Stimulated activated naive CD8-positive, alpha-beta T cell treated with anti-CD3 and anti-CD28 coated beads, Interleukin-15, Interleukin-2, amounts not matched to agents 100 ng/mL and 50 ng/mL, for 24 hours (primary cell): ENCODE results near the gene GAS1.

Experiments used
- H3K27ac Mint-ChIP-seq: one replicate; pipeline ENCODE4 v1.8.0; 2021; ENCODE audit warnings: mild to moderate bottlenecking, mixed read lengths
- H3K27me3 Mint-ChIP-seq: one replicate; pipeline ENCODE4 v1.8.0; 2021; ENCODE audit warnings: mixed read lengths
- H3K36me3 Mint-ChIP-seq: one replicate; pipeline ENCODE4 v1.8.0; 2021; ENCODE audit warnings: low read depth, mixed read lengths
- H3K4me1 Mint-ChIP-seq: one replicate; pipeline ENCODE4 v1.8.0; 2021; ENCODE audit warnings: low read depth, mixed read lengths
- H3K4me3 Mint-ChIP-seq: one replicate; pipeline ENCODE4 v1.8.0; 2021; ENCODE audit warnings: mild to moderate bottlenecking, mixed read lengths
- H3K9me3 Mint-ChIP-seq: one replicate; pipeline ENCODE4 v1.8.0; 2021; ENCODE audit warnings: mixed read lengths

GAS1 gene

DNA sequence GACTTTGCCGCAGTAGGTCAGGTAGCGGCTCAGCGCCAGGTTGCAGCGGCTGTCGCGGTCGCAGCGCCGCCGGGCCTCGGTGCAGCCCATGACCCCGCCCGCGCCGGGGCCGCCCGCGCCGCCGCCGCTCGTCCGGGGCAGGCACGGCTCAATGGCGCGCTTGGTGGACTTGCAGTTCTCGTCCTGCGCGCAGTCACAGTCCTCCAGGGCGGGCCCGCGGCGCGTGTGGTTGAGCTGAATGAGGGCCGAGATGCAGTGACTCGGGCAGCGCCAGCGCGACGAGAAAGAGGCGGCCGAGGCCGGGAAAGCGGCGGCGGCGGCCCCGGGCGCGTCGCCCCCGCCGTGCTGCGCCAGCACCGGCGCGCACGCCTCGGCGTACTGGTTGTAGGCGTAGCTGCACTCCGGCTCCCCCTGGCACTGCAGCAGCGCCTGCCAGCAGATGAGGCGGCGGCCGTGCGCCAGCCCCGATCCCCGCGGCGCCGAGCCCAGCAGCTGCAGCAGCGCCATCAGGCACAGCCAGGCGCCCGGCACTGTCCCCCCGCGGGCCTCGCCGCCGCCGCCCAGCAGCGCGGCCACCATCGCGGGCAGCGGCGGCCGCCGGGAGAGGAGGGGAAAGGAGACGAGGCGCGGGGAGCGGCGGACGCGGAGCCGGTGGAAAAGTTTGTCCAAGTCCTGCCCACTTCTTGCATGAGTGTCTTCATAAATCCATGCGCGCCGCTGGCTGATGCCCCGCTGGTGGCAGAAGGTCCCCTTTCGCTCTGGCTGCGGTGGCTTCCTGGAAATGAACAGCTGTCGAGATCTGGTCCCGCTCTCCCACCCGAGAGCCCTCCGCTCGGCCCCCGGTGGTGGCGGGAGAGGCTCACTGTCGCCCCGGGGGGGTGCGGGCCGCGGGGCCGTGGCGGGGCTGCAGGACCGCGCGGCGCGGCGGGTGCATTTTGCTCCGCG lies 833 bp downstream of the GAS1 start:
- H3K27ac Mint-ChIP-seq, result no peak overlapping the region
- peaks cover 47% of the 10 kb centered on the region for H3K27me3 Mint-ChIP-seq
- no peaks in the 10 kb centered on the region for H3K36me3 Mint-ChIP-seq

GRCh38 chr9:86945728-86946200 lies 1.5 kb downstream of the GAS1 start:
- Mint-ChIP-seq H3K36me3 (no peaks in the 10 kb centered on the region), H3K4me3 (peak overlapping the region; percentile 63), H3K4me1 (peaks cover 20% of the 10 kb centered on the region), H3K27ac (no peak overlapping the region), H3K9me3 (no peaks in the 10 kb centered on the region), H3K27me3 (peaks cover 52% of the 10 kb centered on the region)

More for the DNA sequence above, 833 bp downstream of the GAS1 start:
- H3K4me3 Mint-ChIP-seq, result peak overlapping the region; percentile 72
- H3K9me3 Mint-ChIP-seq, result no peaks in the 10 kb centered on the region
- peaks cover 20% of the 10 kb centered on the region for H3K4me1 Mint-ChIP-seq

- no peaks in the 10 kb centered on the region for H3K9me3 Mint-ChIP-seq
- peaks cover 20% of the 10 kb centered on the region for H3K4me1 Mint-ChIP-seq
- peak overlapping the region; percentile 32 for H3K4me3 Mint-ChIP-seq
- no peak overlapping the region for H3K27ac Mint-ChIP-seq
- no peaks in the 10 kb centered on the region for H3K36me3 Mint-ChIP-seq
- H3K27me3 Mint-ChIP-seq, result peaks cover 52% of the 10 kb centered on the region
These were observed 2.2 kb downstream of the GAS1 start for GRCh38 chr9:86944796-86945727.

DNA sequence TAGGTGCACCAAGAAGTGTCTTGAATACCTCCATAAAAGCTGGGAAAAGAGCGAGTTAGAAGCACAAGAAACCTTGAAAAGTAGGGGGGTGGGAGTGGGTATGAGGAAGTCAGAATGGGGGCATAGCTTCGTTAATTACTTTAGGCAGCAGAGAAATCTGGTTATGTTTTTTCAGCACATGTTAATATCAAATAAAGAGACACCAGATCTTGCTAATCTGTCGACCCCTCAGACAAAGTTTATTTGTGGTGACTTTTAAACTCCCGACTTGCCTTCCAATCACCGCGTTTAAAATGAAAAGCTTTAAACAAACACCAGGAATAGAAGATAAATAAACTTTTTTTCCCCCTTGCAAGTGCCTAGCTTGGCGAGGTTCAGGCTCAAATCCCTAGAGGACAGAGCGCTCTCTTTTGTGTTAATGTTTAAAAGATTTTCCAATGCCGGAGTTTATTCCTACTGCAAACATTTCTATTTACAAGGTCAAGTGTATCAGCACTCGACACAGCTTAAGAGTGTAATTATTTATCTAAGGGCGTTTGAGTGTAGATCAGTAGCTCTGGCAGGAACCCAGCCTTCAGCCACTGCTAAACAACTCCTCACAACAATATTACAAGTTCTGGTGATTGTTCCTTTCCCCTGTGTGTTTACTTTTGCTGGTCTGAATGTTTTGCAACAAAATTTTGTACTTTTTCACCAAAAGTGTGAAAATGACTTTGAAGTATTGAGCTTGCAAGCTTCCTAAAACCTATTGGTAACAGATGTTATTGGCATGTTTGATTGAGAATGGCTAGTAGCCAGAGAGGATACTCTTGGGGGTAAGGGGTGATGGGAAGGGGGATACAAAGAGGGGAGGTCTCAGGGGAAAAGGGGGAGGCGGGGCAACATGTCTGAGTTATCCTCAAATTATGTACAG lies 3.8 kb downstream of the GAS1 start:
- H3K9me3 Mint-ChIP-seq, result no peaks in the 10 kb centered on the region
- H3K4me1 Mint-ChIP-seq, result peaks cover 12% of the 10 kb centered on the region
- H3K36me3 Mint-ChIP-seq, result no peaks in the 10 kb centered on the region
- H3K4me3 Mint-ChIP-seq, result no peak overlapping the region
- H3K27ac Mint-ChIP-seq, result no peak overlapping the region
- peaks cover 64% of the 10 kb centered on the region for H3K27me3 Mint-ChIP-seq

- no peaks in the 10 kb centered on the region for H3K9me3 Mint-ChIP-seq
- peaks cover 64% of the 10 kb centered on the region for H3K27me3 Mint-ChIP-seq
- H3K36me3 Mint-ChIP-seq, result no peaks in the 10 kb centered on the region
- H3K4me1 Mint-ChIP-seq, result peaks cover 6% of the 10 kb centered on the region
- H3K4me3 Mint-ChIP-seq, result no peak overlapping the region
- no peak overlapping the region for H3K27ac Mint-ChIP-seq
These were observed 4.8 kb downstream of the GAS1 start for GRCh38 chr9:86942281-86943200.

DNA sequence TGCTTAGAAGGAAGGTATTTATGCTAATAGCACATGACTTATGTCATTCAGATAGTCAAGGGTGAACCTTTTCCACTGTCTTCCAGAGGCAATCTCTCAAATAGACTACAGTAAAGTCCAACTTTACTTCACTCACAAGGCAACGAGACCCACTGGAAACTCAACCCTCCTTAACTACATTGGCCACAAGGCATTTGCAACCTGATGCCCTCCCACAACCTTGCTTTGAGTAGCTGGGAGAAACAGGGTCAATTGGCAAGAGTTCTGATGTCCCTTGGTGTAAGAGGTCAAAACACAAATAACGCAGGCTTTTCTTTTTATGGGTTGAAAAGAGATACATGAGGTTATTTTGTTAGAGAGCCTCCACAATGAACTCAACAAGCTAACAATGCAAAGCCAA lies 6.1 kb downstream of the GAS1 start:
- no peak overlapping the region for H3K27ac Mint-ChIP-seq
- no peaks in the 10 kb centered on the region for H3K9me3 Mint-ChIP-seq
- H3K36me3 Mint-ChIP-seq, result no peaks in the 10 kb centered on the region
- peaks cover 64% of the 10 kb centered on the region for H3K27me3 Mint-ChIP-seq
- no peak overlapping the region for H3K4me3 Mint-ChIP-seq
- peaks cover 6% of the 10 kb centered on the region for H3K4me1 Mint-ChIP-seq

GRCh38 chr9:86940774-86941173 lies 6.5 kb downstream of the GAS1 start:
- no peak overlapping the region for H3K4me3 Mint-ChIP-seq
- H3K4me1 Mint-ChIP-seq, result peaks cover 6% of the 10 kb centered on the region
- no peaks in the 10 kb centered on the region for H3K9me3 Mint-ChIP-seq
- peaks cover 66% of the 10 kb centered on the region for H3K27me3 Mint-ChIP-seq
- H3K36me3 Mint-ChIP-seq, result no peaks in the 10 kb centered on the region
- no peak overlapping the region for H3K27ac Mint-ChIP-seq

- H3K27ac Mint-ChIP-seq, result no peak overlapping the region
- H3K4me1 Mint-ChIP-seq, result peaks cover 1% of the 10 kb centered on the region
- no peak overlapping the region for H3K4me3 Mint-ChIP-seq
- H3K36me3 Mint-ChIP-seq, result no peaks in the 10 kb centered on the region
- H3K27me3 Mint-ChIP-seq, result peaks cover 64% of the 10 kb centered on the region
- no peaks in the 10 kb centered on the region for H3K9me3 Mint-ChIP-seq
These were observed 7.4 kb downstream of the GAS1 start for GRCh38 chr9:86939891-86940290.

- Mint-ChIP-seq H3K27me3 (peaks cover 61% of the 10 kb centered on the region), H3K36me3 (no peaks in the 10 kb centered on the region), H3K4me1 (no peaks in the 10 kb centered on the region), H3K27ac (no peak overlapping the region), H3K9me3 (no peaks in the 10 kb centered on the region), H3K4me3 (no peak overlapping the region)
These were observed 8.0 kb downstream of the GAS1 start for GRCh38 chr9:86939321-86939720.

- no peak overlapping the region for H3K27ac Mint-ChIP-seq
- H3K27me3 Mint-ChIP-seq, result peaks cover 60% of the 10 kb centered on the region
- no peaks in the 10 kb centered on the region for H3K4me1 Mint-ChIP-seq
- H3K9me3 Mint-ChIP-seq, result no peaks in the 10 kb centered on the region
- H3K4me3 Mint-ChIP-seq, result no peak overlapping the region
- no peaks in the 10 kb centered on the region for H3K36me3 Mint-ChIP-seq
These were observed 8.5 kb downstream of the GAS1 start for GRCh38 chr9:86938780-86939179.

- peaks cover 60% of the 10 kb centered on the region for H3K27me3 Mint-ChIP-seq
- H3K4me1 Mint-ChIP-seq, result no peaks in the 10 kb centered on the region
- H3K9me3 Mint-ChIP-seq, result peaks cover 3% of the 10 kb centered on the region
- no peak overlapping the region for H3K27ac Mint-ChIP-seq
- no peaks in the 10 kb centered on the region for H3K36me3 Mint-ChIP-seq
- no peak overlapping the region for H3K4me3 Mint-ChIP-seq
These were observed 21.2 kb downstream of the GAS1 start for GRCh38 chr9:86926145-86926544.

- H3K27me3 Mint-ChIP-seq, result peaks cover 56% of the 10 kb centered on the region
- no peaks in the 10 kb centered on the region for H3K9me3 Mint-ChIP-seq
- no peak overlapping the region for H3K4me3 Mint-ChIP-seq
- no peaks in the 10 kb centered on the region for H3K4me1 Mint-ChIP-seq
- no peak overlapping the region for H3K27ac Mint-ChIP-seq
- H3K36me3 Mint-ChIP-seq, result no peaks in the 10 kb centered on the region
These were observed 21.6 kb downstream of the GAS1 start for GRCh38 chr9:86925686-86926085.

DNA sequence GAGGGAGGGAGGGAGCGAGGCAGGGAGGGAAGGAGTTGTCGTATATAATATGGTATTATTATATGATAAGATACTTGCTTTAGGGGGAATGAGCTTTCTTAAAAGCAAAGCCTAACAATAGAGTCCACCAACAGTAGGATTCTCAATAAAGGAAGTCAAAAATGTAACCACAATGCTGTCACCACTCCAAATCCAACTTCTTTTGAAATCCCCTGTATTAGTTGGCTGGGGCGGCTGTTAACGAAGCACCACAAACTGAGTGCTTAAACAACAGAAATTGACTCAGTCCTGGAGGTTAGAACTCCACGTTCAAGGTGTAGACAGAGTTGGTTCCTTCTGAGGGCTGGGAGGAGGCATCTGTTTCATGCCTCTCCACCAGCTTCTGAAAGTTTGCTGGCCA lies 23.1 kb downstream of the GAS1 start:
- Mint-ChIP-seq H3K27me3 (peaks cover 52% of the 10 kb centered on the region), H3K9me3 (no peaks in the 10 kb centered on the region), H3K4me3 (no peak overlapping the region), H3K27ac (no peak overlapping the region), H3K4me1 (no peaks in the 10 kb centered on the region), H3K36me3 (no peaks in the 10 kb centered on the region)
